Measurements from ENCODE around the gene USP15. TPM values are rescaled to one million over a fixed set of nuclear protein-coding genes. Genes with fewer than 3 reads are reported as not detected.
A peak's percentile ranks its signal among the peaks of the same experiment; 100 is the strongest.

Gene USP15
- 10 to 100 TPM; 40.6 to 69.3 (median 62.0) TPM for polyA plus RNA-seq

- H3K9me3 Mint-ChIP-seq = peaks cover 0 to 2% (median 0%) of the 10 kb centered on the region in 6 donors
- peaks cover 7 to 19% (median 8%) of the 10 kb centered on the region in 3 donors for H3K27me3 Mint-ChIP-seq (ENCODE audit: low read depth in 3 of 3)
- H3K4me1 Mint-ChIP-seq = peaks cover 53 to 61% of the 10 kb centered on the region in 2 donors
- DNase-seq = peak; percentile 97 to 98 (median 98)
- H3K4me3 Mint-ChIP-seq = peak within 1 kb of the TSS; percentile 96 to 100 (median 99)
- no peaks in the 10 kb centered on the region for H3K36me3 Mint-ChIP-seq
- peak within 1 kb of the TSS; percentile 97 to 99 (median 98) for H3K27ac Mint-ChIP-seq
Measured at GRCh38 chr12:62259993-62260732, at the start of gene USP15. Gene USP15, plus strand, starts transcription at chr12:62260404. Its CDS starts 11 bp downstream, at chr12:62260415.

GRCh38 chr12:62210422-62210821 lies 49.8 kb upstream of the USP15 start:
- Mint-ChIP-seq H3K27ac (no peak overlapping the region), H3K4me1 (peaks cover 0 to 6% of the 10 kb centered on the region in 2 donors), H3K27me3 (ENCODE audit: low read depth in 3 of 3) (peaks cover 0 to 6% (median 0%) of the 10 kb centered on the region in 3 donors), H3K4me3 (no peak overlapping the region), H3K9me3 (peaks cover 0 to 6% (median under 1%) of the 10 kb centered on the region in 6 donors), H3K36me3 (no peaks in the 10 kb centered on the region)
- peak in 1 of 3 donors; percentile 12 for DNase-seq

DNA sequence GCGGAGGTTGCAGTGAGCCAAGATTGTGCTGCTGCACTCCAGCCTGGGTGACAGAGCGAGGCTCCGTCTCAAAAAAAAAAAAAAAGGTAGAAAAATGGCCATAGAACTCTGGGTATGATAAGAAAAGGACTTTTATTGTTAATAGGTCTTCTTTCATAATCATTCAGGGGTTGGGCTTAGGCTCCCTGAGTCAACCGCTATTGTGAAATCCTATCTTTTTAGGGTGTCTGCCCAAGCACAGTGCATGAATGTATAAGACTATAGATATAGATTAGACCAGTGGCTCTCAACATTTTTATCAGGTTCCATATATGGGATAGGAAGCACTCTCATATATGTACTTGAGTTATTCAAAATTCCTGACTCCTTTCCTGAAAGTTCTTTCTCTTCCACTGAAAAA lies 48.7 kb upstream of the USP15 start:
- H3K9me3 Mint-ChIP-seq = peaks cover 0 to 1% (median 0%) of the 10 kb centered on the region in 6 donors
- no peak overlapping the region for H3K4me3 Mint-ChIP-seq
- H3K36me3 Mint-ChIP-seq = no peaks in the 10 kb centered on the region
- peaks cover 0 to 6% (median 0%) of the 10 kb centered on the region in 3 donors for H3K27me3 Mint-ChIP-seq (ENCODE audit: low read depth in 3 of 3)
- H3K4me1 Mint-ChIP-seq = peaks cover 0 to 6% of the 10 kb centered on the region in 2 donors
- H3K27ac Mint-ChIP-seq = no peak overlapping the region
- no peak for DNase-seq

DNA sequence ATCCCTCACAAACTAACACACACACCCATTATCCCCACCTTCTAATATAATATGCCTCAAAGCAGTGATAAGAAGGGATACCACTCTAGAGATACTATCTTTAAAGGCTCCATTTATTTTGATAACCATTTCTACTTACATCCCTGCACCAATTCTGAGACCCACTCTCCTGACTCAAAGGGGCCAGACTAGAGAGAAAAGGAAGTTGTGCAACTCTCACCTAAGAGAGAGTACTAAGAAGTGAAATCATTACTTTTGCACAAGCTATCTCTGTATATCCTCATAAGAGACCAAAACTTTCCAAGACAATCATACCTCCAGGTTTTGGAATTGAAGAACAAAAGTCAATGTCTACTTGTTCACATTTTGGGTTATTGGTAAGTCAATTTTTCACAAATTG lies 45.4 kb upstream of the USP15 start:
- no peaks in the 10 kb centered on the region for H3K36me3 Mint-ChIP-seq
- H3K27ac Mint-ChIP-seq = no peak overlapping the region
- DNase-seq = no peak
- peaks cover 0 to 4% (median 0%) of the 10 kb centered on the region in 3 donors for H3K27me3 Mint-ChIP-seq (ENCODE audit: low read depth in 3 of 3)
- H3K4me1 Mint-ChIP-seq = peaks cover 0 to 6% of the 10 kb centered on the region in 2 donors
- no peak overlapping the region for H3K4me3 Mint-ChIP-seq
- H3K9me3 Mint-ChIP-seq = no peaks in the 10 kb centered on the region

- Mint-ChIP-seq H3K36me3 (no peaks in the 10 kb centered on the region), H3K27ac (no peak overlapping the region), H3K4me1 (peaks cover 0 to 4% of the 10 kb centered on the region in 2 donors), H3K9me3 (no peaks in the 10 kb centered on the region), H3K4me3 (no peak overlapping the region), H3K27me3 (ENCODE audit: low read depth in 3 of 3) (peaks cover 0 to under 1% (median 0%) of the 10 kb centered on the region in 3 donors)
- no peak for DNase-seq
Measured at GRCh38 chr12:62215506-62215905, 44.7 kb upstream of the USP15 start.

DNA sequence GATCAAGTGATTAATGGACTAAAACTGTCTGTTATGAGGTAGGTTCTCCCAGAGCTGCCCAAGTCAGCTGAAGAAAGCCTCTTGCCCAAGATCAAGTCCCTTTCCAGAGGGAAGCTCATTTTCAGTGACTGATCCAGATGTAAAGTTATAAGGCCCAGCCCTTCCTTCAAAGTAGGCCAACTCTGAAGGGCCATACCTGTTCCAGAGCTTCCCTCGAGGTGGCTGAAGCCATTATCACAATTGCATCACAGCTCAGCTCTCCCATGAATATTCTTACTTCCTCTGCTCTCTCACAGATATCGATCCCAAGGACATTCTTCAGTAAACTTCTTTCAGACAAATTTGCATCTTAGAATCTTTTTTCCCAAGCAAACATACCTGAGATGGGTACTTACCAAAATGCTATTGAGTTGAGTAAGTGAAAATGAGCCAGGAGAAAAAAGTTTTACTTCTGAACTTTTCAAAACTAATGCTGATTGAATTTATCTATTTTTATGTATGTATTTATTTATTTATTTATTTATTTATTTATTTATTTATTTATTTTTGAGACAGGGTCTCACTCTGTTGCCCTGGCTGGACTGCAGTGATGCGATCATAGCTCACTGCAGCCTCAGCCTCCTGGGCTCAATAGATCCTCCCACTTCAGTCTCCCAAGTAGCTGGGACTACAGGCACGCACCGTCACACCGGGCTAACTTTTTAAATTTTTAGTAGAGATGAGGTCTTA lies 42.6 kb upstream of the USP15 start:
- DNase-seq = no peak
- Mint-ChIP-seq H3K36me3 (peaks cover 0 to 4% (median 0%) of the 10 kb centered on the region in 3 donors), H3K4me3 (no peak overlapping the region), H3K4me1 (peaks cover 0 to 3% of the 10 kb centered on the region in 2 donors), H3K27ac (no peak overlapping the region), H3K9me3 (no peaks in the 10 kb centered on the region), H3K27me3 (ENCODE audit: low read depth in 3 of 3) (peaks cover 0 to 3% (median 2%) of the 10 kb centered on the region in 3 donors)

DNA sequence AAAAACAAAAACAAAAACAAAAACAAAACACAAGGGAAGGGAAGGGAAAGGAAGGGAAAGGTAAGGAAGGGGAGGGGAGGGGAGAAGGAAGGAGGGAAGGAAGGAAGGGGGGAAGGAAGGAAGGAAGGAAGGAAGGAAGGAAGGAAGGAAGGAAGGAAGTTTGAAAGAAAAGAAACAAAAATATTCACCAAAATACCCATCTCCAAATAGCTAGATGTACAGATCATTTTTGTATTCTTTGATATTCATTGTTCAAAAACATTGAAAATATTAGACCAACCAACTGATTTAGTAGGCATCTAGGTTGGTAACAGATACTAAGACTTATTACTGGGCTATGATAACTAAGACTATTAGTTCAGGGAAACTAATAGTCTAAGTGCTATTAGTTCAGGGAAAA lies 39.1 kb upstream of the USP15 start:
- H3K4me3 Mint-ChIP-seq = no peak overlapping the region
- H3K4me1 Mint-ChIP-seq = no peaks in the 10 kb centered on the region
- no peaks in the 10 kb centered on the region for H3K9me3 Mint-ChIP-seq
- H3K27ac Mint-ChIP-seq = no peak overlapping the region
- DNase-seq = no peak
- peaks cover 0 to 4% (median 0%) of the 10 kb centered on the region in 3 donors for H3K36me3 Mint-ChIP-seq
- peaks cover 0 to 4% (median 3%) of the 10 kb centered on the region in 3 donors for H3K27me3 Mint-ChIP-seq (ENCODE audit: low read depth in 3 of 3)

- Mint-ChIP-seq H3K4me1 (no peaks in the 10 kb centered on the region), H3K27me3 (ENCODE audit: low read depth in 3 of 3) (peaks cover 2 to 8% (median 4%) of the 10 kb centered on the region in 3 donors), H3K4me3 (no peak overlapping the region), H3K9me3 (no peaks in the 10 kb centered on the region), H3K36me3 (peaks cover 0 to 4% (median 0%) of the 10 kb centered on the region in 3 donors), H3K27ac (no peak overlapping the region)
- DNase-seq = no peak
Measured at GRCh38 chr12:62224601-62225000, 35.6 kb upstream of the USP15 start.

- Mint-ChIP-seq H3K27me3 (ENCODE audit: low read depth in 3 of 3) (peaks cover 3 to 5% (median 5%) of the 10 kb centered on the region in 3 donors), H3K36me3 (peaks cover 0 to 2% (median 0%) of the 10 kb centered on the region in 3 donors), H3K4me3 (no peak overlapping the region), H3K9me3 (peaks cover 0 to under 1% (median 0%) of the 10 kb centered on the region in 6 donors), H3K4me1 (no peaks in the 10 kb centered on the region), H3K27ac (no peak overlapping the region)
- DNase-seq = no peak
Measured at GRCh38 chr12:62227091-62227490, 33.1 kb upstream of the USP15 start.

DNA sequence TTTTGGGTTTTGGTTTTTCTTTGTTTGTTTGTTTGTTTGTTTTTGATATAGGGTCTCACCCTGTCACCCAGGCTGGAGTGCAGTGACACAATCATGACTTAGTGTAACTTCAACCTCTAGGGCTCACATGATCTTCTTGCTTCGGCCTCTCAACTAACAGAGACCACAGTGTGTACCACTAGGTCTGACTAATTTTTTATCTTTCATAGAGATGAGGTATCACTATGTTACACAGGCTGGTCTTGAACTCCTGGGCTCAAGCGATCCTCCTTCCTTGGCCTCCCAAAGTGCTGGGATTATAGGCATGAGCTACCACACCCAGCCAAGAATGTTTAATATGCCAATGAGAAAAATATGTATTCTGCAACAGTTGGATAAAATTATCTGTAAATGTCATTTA lies 29.6 kb upstream of the USP15 start:
- no peaks in the 10 kb centered on the region for H3K4me1 Mint-ChIP-seq
- H3K36me3 Mint-ChIP-seq = no peaks in the 10 kb centered on the region
- H3K9me3 Mint-ChIP-seq = peaks cover 0 to 5% (median 0%) of the 10 kb centered on the region in 6 donors
- no peak overlapping the region for H3K4me3 Mint-ChIP-seq
- H3K27ac Mint-ChIP-seq = no peak overlapping the region
- no peak for DNase-seq
- H3K27me3 Mint-ChIP-seq (ENCODE audit: low read depth in 3 of 3) = peaks cover 5 to 9% (median 7%) of the 10 kb centered on the region in 3 donors

GRCh38 chr12:62232143-62232729 lies 28.0 kb upstream of the USP15 start:
- no peak overlapping the region for H3K4me3 Mint-ChIP-seq
- H3K9me3 Mint-ChIP-seq = peaks cover 0 to 6% (median 0%) of the 10 kb centered on the region in 6 donors
- H3K36me3 Mint-ChIP-seq = no peaks in the 10 kb centered on the region
- H3K4me1 Mint-ChIP-seq = no peaks in the 10 kb centered on the region
- DNase-seq = no peak
- H3K27me3 Mint-ChIP-seq (ENCODE audit: low read depth in 3 of 3) = peaks cover 3 to 7% (median 4%) of the 10 kb centered on the region in 3 donors
- no peak overlapping the region for H3K27ac Mint-ChIP-seq

DNA sequence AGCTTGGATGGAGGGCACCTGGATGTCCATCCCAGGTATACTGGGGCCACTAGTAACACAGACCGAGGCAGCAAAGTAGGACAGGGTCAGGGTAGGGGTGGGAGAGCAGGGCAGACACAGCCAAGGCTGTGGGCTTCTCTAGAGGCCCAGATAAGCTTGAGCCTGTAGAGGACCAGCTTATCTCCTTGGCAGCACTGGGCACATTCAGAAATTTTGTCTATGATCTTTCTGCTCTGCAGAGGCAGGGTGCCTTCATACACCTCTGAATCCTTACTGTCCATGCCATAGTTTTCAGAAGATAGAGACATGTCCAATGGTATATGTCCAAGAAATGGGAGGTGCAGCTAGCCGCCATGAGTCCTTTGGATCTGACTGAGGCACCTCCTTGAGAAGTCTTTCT lies 26.4 kb upstream of the USP15 start:
- H3K9me3 Mint-ChIP-seq = peaks cover 0 to 6% (median 0%) of the 10 kb centered on the region in 6 donors
- DNase-seq = no peak
- peaks cover 3 to 11% (median 4%) of the 10 kb centered on the region in 3 donors for H3K27me3 Mint-ChIP-seq (ENCODE audit: low read depth in 3 of 3)
- H3K4me3 Mint-ChIP-seq = no peak overlapping the region
- no peak overlapping the region for H3K27ac Mint-ChIP-seq
- no peaks in the 10 kb centered on the region for H3K4me1 Mint-ChIP-seq
- no peaks in the 10 kb centered on the region for H3K36me3 Mint-ChIP-seq

DNA sequence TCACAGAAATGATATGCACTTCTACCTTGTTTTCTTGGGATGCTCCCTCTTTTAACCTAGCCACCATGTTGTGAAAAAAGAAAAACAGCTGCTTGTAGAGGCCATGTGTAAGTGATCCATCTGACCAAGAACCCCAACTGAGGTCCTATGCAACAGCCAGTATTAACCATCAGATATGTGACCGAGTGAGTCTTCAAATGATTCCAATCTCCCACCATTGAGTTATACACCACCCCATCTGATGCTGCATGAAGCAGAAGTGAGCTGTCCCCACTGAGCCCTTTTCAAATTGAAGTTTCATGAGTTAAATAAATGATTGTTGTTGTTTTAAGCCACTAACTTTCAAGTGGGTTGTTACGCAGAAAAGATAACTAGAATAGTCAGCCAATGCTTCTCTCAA lies 20.6 kb upstream of the USP15 start:
- H3K27me3 Mint-ChIP-seq (ENCODE audit: low read depth in 3 of 3) = peaks cover 2 to 13% (median 3%) of the 10 kb centered on the region in 3 donors
- no peak overlapping the region for H3K4me3 Mint-ChIP-seq
- H3K36me3 Mint-ChIP-seq = no peaks in the 10 kb centered on the region
- no peaks in the 10 kb centered on the region for H3K4me1 Mint-ChIP-seq
- no peak for DNase-seq
- peaks cover 0 to 3% (median 0%) of the 10 kb centered on the region in 6 donors for H3K9me3 Mint-ChIP-seq
- H3K27ac Mint-ChIP-seq = no peak overlapping the region
